AG09309 (cell line): ENCODE data around the gene ITSN1.
"Not testable (repeated sequence)": the region's sequence is repeated elsewhere in the genome, so short reads cannot be mapped to it uniquely, and the experiment has no call there.

ENCODE experiments used
- DNase-seq: peaks from one replicate; pipeline ENCODE4 v3.0.0-alpha.2; 2010; ENCODE audit warnings: low read depth
- H3K4me3 ChIP-seq: 2 replicates; pipeline ENCODE4 v1.5.1; 2011; ENCODE audit warnings: mild to moderate bottlenecking, low read depth, low read length, moderate library complexity; ENCODE audit not compliant: control insufficient read depth
- CTCF ChIP-seq: IDR thresholded peaks from 2 replicates; pipeline ENCODE4 v1.5.1; 2011; ENCODE audit warnings: mild to moderate bottlenecking, low read depth, low read length, inconsistent platforms; ENCODE audit not compliant: insufficient read depth, control insufficient read depth; ENCODE audit errors: missing control alignments

The ITSN1 gene

GRCh38 chr21:33858667-33859372, 216.5 kb downstream of the ITSN1 start:
- TF ChIP-seq CTCF, result no peak
- no peak overlapping the region for H3K4me3 ChIP-seq
- DNase-seq, result no peak

- DNase-seq, result no peak
- no peak for TF ChIP-seq CTCF
- H3K4me3 ChIP-seq, result no peak overlapping the region
Observed at GRCh38 chr21:33859373-33860102, 217.2 kb downstream of the ITSN1 start.

GRCh38 chr21:33860332-33860879, 218.1 kb downstream of the ITSN1 start:
- no peak for TF ChIP-seq CTCF
- DNase-seq, result no peak
- no peak overlapping the region for H3K4me3 ChIP-seq

- no peak overlapping the region for H3K4me3 ChIP-seq
- no peak for DNase-seq
- TF ChIP-seq CTCF, result no peak
Observed at GRCh38 chr21:33861125-33861524, 218.8 kb downstream of the ITSN1 start.

GRCh38 chr21:33863191-33863590, 220.9 kb downstream of the ITSN1 start:
- DNase-seq, H3K4me3 ChIP-seq: not testable (repeated sequence)

GRCh38 chr21:33864150-33864549, 221.8 kb downstream of the ITSN1 start:
- TF ChIP-seq CTCF, result no peak
- no peak overlapping the region for H3K4me3 ChIP-seq
- no peak for DNase-seq

GRCh38 chr21:33865176-33865575, 222.9 kb downstream of the ITSN1 start:
- no peak for DNase-seq
- no peak for TF ChIP-seq CTCF
- no peak overlapping the region for H3K4me3 ChIP-seq
